Prostate gland (tissue), 2 donors: Measurements from ENCODE around the gene OR5K3. TPM values are rescaled to one million over a fixed set of nuclear protein-coding genes. Genes with fewer than 3 reads are reported as not detected.

Experiments
- DNase-seq: peaks from one replicate; pipeline ENCODE4 v3.0.0-alpha.2; 2019; ENCODE audit warnings: low spot score
- H3K27ac ChIP-seq, 2 donors: fragments of 200-600 bp; sonication (generic); 2 replicates each; pipeline ENCODE4 v1.5.1; 2017 to 2019
- H3K27me3 ChIP-seq: fragments of 200-600 bp; sonication (generic); replicated peaks from 2 replicates; pipeline ENCODE4 v1.5.1; 2019; ENCODE audit not compliant: insufficient read depth
- H3K36me3 ChIP-seq, 2 donors: fragments of 200-600 bp; sonication (generic); 1 replicate in 1 of 2; 2 replicates in 1 of 2; pipeline versions ENCODE4 v1.5.1 to v1.8.1; 2017 to 2019
- H3K4me1 ChIP-seq: fragments of 200-600 bp; sonication (generic); replicated peaks from 2 replicates; pipeline ENCODE4 v1.5.1; 2019
- H3K4me3 ChIP-seq, 2 donors: fragments of 200-600 bp; sonication (generic); 2 replicates each; pipeline ENCODE4 v1.5.1; 2017 to 2019
- H3K9me3 ChIP-seq: fragments of 200-600 bp; sonication (generic); 2 replicates; pipeline ENCODE4 v1.5.1; 2017
- POLR2A ChIP-seq: fragments of 450-650 bp; IDR thresholded peaks from one replicate; pipeline ENCODE4 v1.6.1; 2016; ENCODE audit warnings: antibody characterized with exemption, mild to moderate bottlenecking
- POLR2AphosphoS5 ChIP-seq: sonication (generic); formaldehyde crosslinking; IDR thresholded peaks from one replicate; pipeline ENCODE4 v1.6.1; 2017; ENCODE audit warnings: antibody characterized with exemption
- WGBS: methylation state at CpG from one replicate; pipeline ENCODE4 v1.1.5; 2018; 5-methylcytosine and 5-hydroxymethylcytosine counted together
- intact Hi-C: fragments of 100-400 bp; cut with DNase I; formaldehyde crosslinking; loops from one replicate; pipeline ENCODE4 v1.14.2; 2022
- total RNA-seq, 2 donors: library from RNA; depleted of rRNA; stranded (reverse); fragments of >200 nt; gene quantifications; one replicate each; pipeline ENCODE4 v1.1.0, GENCODE V29; 2016
- TF ChIP-seq, protein P1 (sequence below), 4 experiments: fragments of 200-600 bp in 2 of 4; fragments of 450-650 bp in 2 of 4; sonication (generic) in 2 of 4; IDR thresholded peaks; 1 replicate in 3 of 4; 2 replicates in 1 of 4; pipeline ENCODE4 v1.5.1; 2016 to 2019; ENCODE audit warnings: antibody characterized with exemption in 4 of 4, mild to moderate bottlenecking in 2 of 4, moderate library complexity in 2 of 4

OR5K3 gene
- total RNA-seq, 2 donors from 2014 or later, result not detected

DNA sequence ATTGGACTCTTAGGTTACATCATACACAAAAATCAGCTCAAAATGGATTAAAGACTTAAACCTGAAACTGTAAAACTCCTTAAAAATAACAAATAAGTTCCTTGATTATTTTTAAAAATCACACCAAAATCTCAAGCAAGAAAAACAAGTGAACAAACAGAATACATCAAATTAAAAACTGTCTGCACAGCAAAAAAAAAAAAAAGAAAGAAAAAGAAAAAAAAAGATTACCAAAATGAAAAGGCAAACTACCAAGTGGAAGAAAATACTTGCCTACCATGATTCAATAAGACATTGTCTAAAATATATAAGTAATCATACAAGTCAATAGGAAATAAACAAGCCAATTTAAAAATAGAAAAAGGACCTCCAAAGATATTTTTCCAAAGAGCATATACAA, 19.3 kb upstream of the OR5K3 start:
- no peaks in the 10 kb centered on the region for H3K36me3 ChIP-seq
- H3K9me3 ChIP-seq, result no peaks in the 10 kb centered on the region
- H3K27me3 ChIP-seq, result no peaks in the 10 kb centered on the region
- TF ChIP-seq POLR2A (no peak), POLR2AphosphoS5 (no peak)
- TF ChIP-seq, protein P1, sequence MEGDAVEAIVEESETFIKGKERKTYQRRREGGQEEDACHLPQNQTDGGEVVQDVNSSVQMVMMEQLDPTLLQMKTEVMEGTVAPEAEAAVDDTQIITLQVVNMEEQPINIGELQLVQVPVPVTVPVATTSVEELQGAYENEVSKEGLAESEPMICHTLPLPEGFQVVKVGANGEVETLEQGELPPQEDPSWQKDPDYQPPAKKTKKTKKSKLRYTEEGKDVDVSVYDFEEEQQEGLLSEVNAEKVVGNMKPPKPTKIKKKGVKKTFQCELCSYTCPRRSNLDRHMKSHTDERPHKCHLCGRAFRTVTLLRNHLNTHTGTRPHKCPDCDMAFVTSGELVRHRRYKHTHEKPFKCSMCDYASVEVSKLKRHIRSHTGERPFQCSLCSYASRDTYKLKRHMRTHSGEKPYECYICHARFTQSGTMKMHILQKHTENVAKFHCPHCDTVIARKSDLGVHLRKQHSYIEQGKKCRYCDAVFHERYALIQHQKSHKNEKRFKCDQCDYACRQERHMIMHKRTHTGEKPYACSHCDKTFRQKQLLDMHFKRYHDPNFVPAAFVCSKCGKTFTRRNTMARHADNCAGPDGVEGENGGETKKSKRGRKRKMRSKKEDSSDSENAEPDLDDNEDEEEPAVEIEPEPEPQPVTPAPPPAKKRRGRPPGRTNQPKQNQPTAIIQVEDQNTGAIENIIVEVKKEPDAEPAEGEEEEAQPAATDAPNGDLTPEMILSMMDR (IDR thresholded peaks at IDR 0.05), result no peak
- DNase-seq, result no peak
- no peak overlapping the region for H3K4me3 ChIP-seq
- H3K27ac ChIP-seq, result no peak overlapping the region
- no peaks in the 10 kb centered on the region for H3K4me1 ChIP-seq
- intact Hi-C loops, result no loop called here

DNA sequence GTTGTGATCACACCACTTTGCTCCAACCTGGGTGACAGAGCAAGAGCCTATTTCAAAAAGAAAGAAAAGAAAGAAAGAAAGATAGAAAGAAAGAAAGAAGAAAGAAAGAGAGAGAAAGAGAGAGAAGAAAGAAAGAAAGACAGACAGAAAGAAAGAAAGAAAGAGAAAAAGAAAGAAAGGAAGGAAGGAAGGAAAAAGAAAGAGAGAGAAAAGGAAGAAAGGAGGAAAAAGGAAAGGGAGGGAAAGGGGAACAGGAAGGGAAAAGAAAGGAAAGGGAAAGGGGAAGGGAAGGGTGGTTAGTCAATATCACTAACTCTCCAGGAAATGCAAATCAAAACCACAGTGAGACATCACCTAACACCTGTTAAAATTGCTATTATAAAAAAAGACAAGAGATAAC, 18.6 kb upstream of the OR5K3 start:
- intact Hi-C loops, result no loop called here
- no peak for DNase-seq
- H3K27me3 ChIP-seq, result no peaks in the 10 kb centered on the region
- no peaks in the 10 kb centered on the region for H3K36me3 ChIP-seq
- no peak overlapping the region for H3K27ac ChIP-seq
- no peaks in the 10 kb centered on the region for H3K4me1 ChIP-seq
- H3K4me3 ChIP-seq, result no peak overlapping the region
- H3K9me3 ChIP-seq, result no peaks in the 10 kb centered on the region
- TF ChIP-seq, protein P1 (IDR thresholded peaks at IDR 0.05), result no peak
- TF ChIP-seq POLR2AphosphoS5, result no peak
- TF ChIP-seq POLR2A, result no peak

DNA sequence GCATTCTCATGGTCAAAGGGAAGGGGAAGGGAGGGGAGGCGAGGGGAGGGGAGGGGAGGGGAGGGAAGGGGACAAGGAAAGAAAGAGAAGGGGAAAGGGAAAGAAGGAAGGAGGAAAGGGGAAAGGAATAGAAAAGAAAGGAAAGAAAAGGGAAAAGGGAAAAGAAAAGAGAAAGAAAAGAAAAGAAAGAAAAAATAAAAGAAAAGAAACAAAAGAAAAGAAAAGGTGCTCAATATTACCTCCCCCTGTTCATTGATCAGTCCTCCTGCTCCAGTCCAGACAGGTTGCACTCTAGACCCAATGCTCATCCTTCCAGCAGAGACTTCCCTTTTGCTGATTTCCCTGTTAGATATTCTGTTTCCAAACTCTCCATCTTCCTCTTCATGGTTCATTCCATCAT, 18.0 kb upstream of the OR5K3 start:
- TF ChIP-seq POLR2A (no peak), POLR2AphosphoS5 (no peak)
- TF ChIP-seq, protein P1 (IDR thresholded peaks at IDR 0.05), result no peak
- 67% methylated on average over 1 of the region's 1 CpG for WGBS
- Histone ChIP-seq H3K36me3 (no peaks in the 10 kb centered on the region), H3K27me3 (no peaks in the 10 kb centered on the region), H3K4me1 (no peaks in the 10 kb centered on the region), H3K9me3 (no peaks in the 10 kb centered on the region), H3K27ac (no peak overlapping the region), H3K4me3 (no peak overlapping the region)
- intact Hi-C loops, result no loop called here
- DNase-seq, result no peak

DNA sequence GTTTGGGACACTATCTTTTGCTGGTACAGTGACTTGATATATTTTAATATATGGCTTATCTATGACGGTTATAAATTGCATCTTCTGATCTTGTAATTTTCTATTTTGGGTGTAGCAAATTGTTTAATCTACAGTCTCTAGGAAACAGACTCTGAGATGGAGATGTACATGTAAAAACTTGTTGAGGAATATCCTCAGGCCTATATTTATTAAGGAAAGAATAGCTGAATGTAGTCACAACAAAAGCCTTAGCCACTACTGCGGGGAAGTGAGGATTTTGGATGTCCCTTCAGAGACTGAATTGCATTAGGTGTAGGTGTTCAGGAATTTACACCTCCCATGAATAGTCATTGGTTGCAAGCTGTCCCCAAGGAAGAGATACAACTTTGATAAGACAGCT, 13.8 kb upstream of the OR5K3 start:
- Histone ChIP-seq H3K4me3 (no peak overlapping the region), H3K4me1 (no peaks in the 10 kb centered on the region), H3K9me3 (no peaks in the 10 kb centered on the region), H3K27ac (no peak overlapping the region), H3K27me3 (no peaks in the 10 kb centered on the region), H3K36me3 (no peaks in the 10 kb centered on the region)
- no peak for DNase-seq
- WGBS, result 22% methylated on average over 2 of the region's 2 CpGs
- TF ChIP-seq POLR2A (no peak), POLR2AphosphoS5 (no peak)
- TF ChIP-seq, protein P1 (IDR thresholded peaks at IDR 0.05), result no peak
- intact Hi-C loops, result no loop called here

DNA sequence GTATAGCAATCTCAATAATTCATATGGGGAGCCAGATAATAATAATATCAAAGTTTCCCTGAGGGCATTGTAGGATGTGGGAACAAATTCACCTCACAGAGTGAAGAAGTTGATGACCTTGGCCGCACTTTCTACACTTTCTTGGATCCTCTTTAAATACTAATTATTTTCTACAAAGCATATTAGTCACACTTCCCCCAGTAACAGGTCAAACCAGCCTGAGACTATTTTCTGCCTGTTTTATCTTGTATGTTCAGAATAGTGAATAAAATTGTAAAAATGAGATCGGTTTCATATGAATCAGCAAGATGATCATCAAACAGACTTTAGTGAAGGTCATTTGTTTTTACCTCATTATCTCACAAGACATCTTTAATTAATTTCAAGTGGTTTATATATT, 2.3 kb upstream of the OR5K3 start:
- Histone ChIP-seq H3K4me1 (no peaks in the 10 kb centered on the region), H3K4me3 (no peak overlapping the region), H3K27ac (no peak overlapping the region), H3K9me3 (no peaks in the 10 kb centered on the region), H3K36me3 (no peaks in the 10 kb centered on the region), H3K27me3 (no peaks in the 10 kb centered on the region)
- DNase-seq, result no peak
- intact Hi-C loops, result loop anchor here (10.0 kb wide), 1 partner anchor 57 kb away; no protein-coding TSS in a partner anchor
- 40% methylated on average over 2 of the region's 2 CpGs for WGBS
- TF ChIP-seq POLR2AphosphoS5 (no peak), POLR2A (no peak)
- TF ChIP-seq, protein P1 (IDR thresholded peaks at IDR 0.05), result no peak
